IgD-negative memory B cell (primary cell): ENCODE measurements around the gene MYL6. TPM values are rescaled to one million over a fixed set of nuclear protein-coding genes. Genes with fewer than 3 reads are reported as not detected.
"Not testable (repeated sequence)": the region's sequence is repeated elsewhere in the genome, so short reads cannot be mapped to it uniquely, and the experiment has no call there.

Experiments used
- H3K27ac Mint-ChIP-seq, 3 donors: one replicate each; pipeline ENCODE4 v1.8.0; 2020 to 2022; ENCODE audit warnings: mild to moderate bottlenecking in 3 of 3, mixed read lengths in 3 of 3, moderate library complexity in 1 of 3
- H3K27me3 Mint-ChIP-seq: one replicate; pipeline ENCODE4 v1.8.0; 2021; ENCODE audit warnings: mixed read lengths
- H3K36me3 Mint-ChIP-seq: one replicate; pipeline ENCODE4 v1.8.0; 2020; ENCODE audit warnings: mild to moderate bottlenecking, mixed read lengths
- H3K4me1 Mint-ChIP-seq, 3 donors: one replicate each; pipeline ENCODE4 v1.8.0; 2020 to 2022; ENCODE audit warnings: mixed read lengths in 3 of 3, mild to moderate bottlenecking in 1 of 3
- H3K4me3 Mint-ChIP-seq, 4 donors: one replicate each; pipeline ENCODE4 v1.8.0; 2020 to 2022; ENCODE audit warnings: mild to moderate bottlenecking in 4 of 4, mixed read lengths in 4 of 4, moderate library complexity in 3 of 4
- H3K9me3 Mint-ChIP-seq, 3 donors: one replicate each; pipeline ENCODE4 v1.8.0; 2020 to 2021; ENCODE audit warnings: mixed read lengths in 3 of 3, mild to moderate bottlenecking in 1 of 3
- polyA plus RNA-seq: library from polyadenylated mRNA; unstranded; fragments of 300-500 nt; fragmentation: Illumina TruSeq; gene quantifications from one replicate; pipeline ENCODE4 v1.2.3, GENCODE V29; 2021

MYL6 gene
- polyA plus RNA-seq, 1 donor from 2014 or later, result 1,656 TPM

- Mint-ChIP-seq H3K36me3 (peaks cover 2% of the 10 kb centered on the region), H3K4me3 (peak overlapping the region; percentile 86 to 98 (median 88)), H3K27me3 (no peaks in the 10 kb centered on the region), H3K9me3 (no peaks in the 10 kb centered on the region), H3K4me1 (peaks cover 31 to 36% (median 35%) of the 10 kb centered on the region in 3 donors), H3K27ac (peak overlapping the region; percentile 87 to 100 (median 88))
Measured at GRCh38 chr12:56188131-56188777, 30.1 kb downstream of the MYL6 start.

- Mint-ChIP-seq H3K9me3 (no peaks in the 10 kb centered on the region), H3K4me1 (peaks cover 32 to 39% (median 37%) of the 10 kb centered on the region in 3 donors), H3K36me3 (peaks cover 3% of the 10 kb centered on the region), H3K27ac (peak overlapping the region; percentile 20 to 100 (median 88)), H3K4me3 (peak overlapping the region; percentile 86 to 98 (median 88)), H3K27me3 (no peaks in the 10 kb centered on the region)
Measured at GRCh38 chr12:56188778-56189098, 30.6 kb downstream of the MYL6 start.

GRCh38 chr12:56189099-56189917, 31.1 kb downstream of the MYL6 start, which contains the start of gene SMARCC2:
Gene SMARCC2, minus strand, starts transcription at chr12:56189483. Its CDS starts 22 bp downstream, at chr12:56189461.
- Mint-ChIP-seq H3K27ac (peak within 1 kb of the TSS; percentile 98 to 100 (median 99)), H3K36me3 (peaks cover 3% of the 10 kb centered on the region), H3K4me1 (peaks cover 32 to 41% (median 40%) of the 10 kb centered on the region in 3 donors), H3K9me3 (no peaks in the 10 kb centered on the region), H3K27me3 (no peaks in the 10 kb centered on the region), H3K4me3 (peak within 1 kb of the TSS; percentile 90 to 100 (median 98))

GRCh38 chr12:56189918-56190694, 31.9 kb downstream of the MYL6 start:
- peak overlapping the region; percentile 90 to 100 (median 98) for H3K4me3 Mint-ChIP-seq
- H3K27ac Mint-ChIP-seq, result peak overlapping the region; percentile 98 to 100 (median 99)
- H3K36me3 Mint-ChIP-seq, result peaks cover 3% of the 10 kb centered on the region
- no peaks in the 10 kb centered on the region for H3K9me3 Mint-ChIP-seq
- no peaks in the 10 kb centered on the region for H3K27me3 Mint-ChIP-seq
- peaks cover 32 to 44% (median 42%) of the 10 kb centered on the region in 3 donors for H3K4me1 Mint-ChIP-seq

- peak overlapping the region; percentile 98 to 100 (median 99) for H3K27ac Mint-ChIP-seq
- H3K9me3 Mint-ChIP-seq, result no peaks in the 10 kb centered on the region
- peaks cover 3% of the 10 kb centered on the region for H3K36me3 Mint-ChIP-seq
- H3K4me3 Mint-ChIP-seq, result peak overlapping the region; percentile 90 to 100 (median 98)
- no peaks in the 10 kb centered on the region for H3K27me3 Mint-ChIP-seq
- H3K4me1 Mint-ChIP-seq, result peaks cover 31 to 44% (median 42%) of the 10 kb centered on the region in 3 donors
Measured at GRCh38 chr12:56190695-56191155, 32.6 kb downstream of the MYL6 start.

- Mint-ChIP-seq H3K27ac (peak overlapping the region in 1 of 3 donors; percentile 88), H3K4me1 (peaks cover 23 to 38% (median 37%) of the 10 kb centered on the region in 3 donors), H3K9me3 (no peaks in the 10 kb centered on the region), H3K36me3 (peaks cover 3% of the 10 kb centered on the region), H3K27me3 (no peaks in the 10 kb centered on the region), H3K4me3 (peak overlapping the region in 2 of 4 donors; percentile 23 to 83)
Measured at GRCh38 chr12:56192582-56192981, 34.4 kb downstream of the MYL6 start.

- H3K9me3 Mint-ChIP-seq, result no peaks in the 10 kb centered on the region
- H3K4me1 Mint-ChIP-seq, result peaks cover 18 to 33% (median 32%) of the 10 kb centered on the region in 3 donors
- H3K27me3 Mint-ChIP-seq, result no peaks in the 10 kb centered on the region
Measured at GRCh38 chr12:56193025-56193578, 34.9 kb downstream of the MYL6 start.

GRCh38 chr12:56196818-56197550, 38.8 kb downstream of the MYL6 start:
- H3K4me1 Mint-ChIP-seq, result peaks cover 6 to 14% (median 13%) of the 10 kb centered on the region in 3 donors
- not testable (repeated sequence) for H3K27me3 Mint-ChIP-seq, H3K4me3 Mint-ChIP-seq, H3K9me3 Mint-ChIP-seq, H3K36me3 Mint-ChIP-seq, H3K27ac Mint-ChIP-seq

More at GRCh38 chr12:56193025-56193578, 34.9 kb downstream of the MYL6 start:
- H3K4me3 Mint-ChIP-seq, result peak overlapping the region in 2 of 4 donors; percentile 23 to 83
- H3K36me3 Mint-ChIP-seq, result peaks cover 3% of the 10 kb centered on the region
- peak overlapping the region in 1 of 3 donors; percentile 88 for H3K27ac Mint-ChIP-seq

- H3K9me3 Mint-ChIP-seq, result no peaks in the 10 kb centered on the region
- H3K36me3 Mint-ChIP-seq, result peaks cover 2% of the 10 kb centered on the region
- no peak overlapping the region for H3K27ac Mint-ChIP-seq
- no peaks in the 10 kb centered on the region for H3K27me3 Mint-ChIP-seq
- H3K4me3 Mint-ChIP-seq, result no peak overlapping the region
- peaks cover 5 to 12% (median 9%) of the 10 kb centered on the region in 3 donors for H3K4me1 Mint-ChIP-seq
Measured at GRCh38 chr12:56197921-56198635, 39.9 kb downstream of the MYL6 start.

GRCh38 chr12:56198836-56199235, 40.7 kb downstream of the MYL6 start:
- Mint-ChIP-seq H3K36me3 (no peaks in the 10 kb centered on the region), H3K4me1 (peaks cover 2 to 8% (median 5%) of the 10 kb centered on the region in 3 donors), H3K27me3 (no peaks in the 10 kb centered on the region), H3K27ac (peak overlapping the region in 1 of 3 donors; percentile 87), H3K4me3 (no peak overlapping the region), H3K9me3 (no peaks in the 10 kb centered on the region)

- no peaks in the 10 kb centered on the region for H3K27me3 Mint-ChIP-seq
- peak overlapping the region in 1 of 3 donors; percentile 43 for H3K27ac Mint-ChIP-seq
- peaks cover 5 to 14% (median 9%) of the 10 kb centered on the region in 3 donors for H3K4me1 Mint-ChIP-seq
- no peaks in the 10 kb centered on the region for H3K9me3 Mint-ChIP-seq
- peak overlapping the region in 1 of 4 donors; percentile 9 for H3K4me3 Mint-ChIP-seq
- H3K36me3 Mint-ChIP-seq, result peaks cover 9% of the 10 kb centered on the region
Measured at GRCh38 chr12:56202366-56202765, 44.2 kb downstream of the MYL6 start.

GRCh38 chr12:56202838-56203237, 44.7 kb downstream of the MYL6 start:
- H3K27me3 Mint-ChIP-seq, result no peaks in the 10 kb centered on the region
- no peak overlapping the region for H3K27ac Mint-ChIP-seq
- H3K36me3 Mint-ChIP-seq, result peaks cover 11% of the 10 kb centered on the region
- no peaks in the 10 kb centered on the region for H3K9me3 Mint-ChIP-seq
- peaks cover 9 to 16% (median 12%) of the 10 kb centered on the region in 3 donors for H3K4me1 Mint-ChIP-seq
- no peak overlapping the region for H3K4me3 Mint-ChIP-seq

GRCh38 chr12:56204275-56204674, 46.1 kb downstream of the MYL6 start:
- peak overlapping the region in 1 of 3 donors; percentile 11 for H3K27ac Mint-ChIP-seq
- peaks cover 15 to 19% (median 15%) of the 10 kb centered on the region in 3 donors for H3K4me1 Mint-ChIP-seq
- H3K36me3 Mint-ChIP-seq, result peaks cover 11% of the 10 kb centered on the region
- H3K4me3 Mint-ChIP-seq, result no peak overlapping the region
- H3K9me3 Mint-ChIP-seq, result no peaks in the 10 kb centered on the region
- H3K27me3 Mint-ChIP-seq, result no peaks in the 10 kb centered on the region
